Stomach (tissue), 9 donors: ENCODE data around the gene RBM10. TPM values are rescaled to one million over a fixed set of nuclear protein-coding genes. Genes with fewer than 3 reads are reported as not detected.

Experiments used
- DNase-seq, 2 donors: peaks; one replicate each; pipeline versions ENCODE4 v3.0.0 to v3.0.0-alpha.2; 2013 to 2019
- H3K27ac ChIP-seq, 5 donors: fragments of 200-600 bp in 4 of 5; sonication (generic) in 4 of 5; one replicate each; pipeline ENCODE4 v1.5.1; 2013 to 2019; ENCODE audit warnings: mild to moderate bottlenecking in 1 of 5, moderate library complexity in 1 of 5
- H3K27me3 ChIP-seq, 3 donors: fragments of 200-600 bp; sonication (generic); one replicate each; pipeline ENCODE4 v1.5.1; 2017 to 2019; ENCODE audit warnings: mixed run types in 1 of 3
- H3K36me3 ChIP-seq, 4 donors: fragments of 200-600 bp; sonication (generic); 1 replicate in 3 of 4; 2 replicates in 1 of 4; pipeline ENCODE4 v1.5.1; 2016 to 2019
- H3K4me1 ChIP-seq, 4 donors: fragments of 200-600 bp; sonication (generic); one replicate each; pipeline ENCODE4 v1.5.1; 2016 to 2019
- H3K4me3 ChIP-seq, 4 donors: fragments of 200-600 bp; sonication (generic) in 3 of 4; one replicate each; pipeline ENCODE4 v1.5.1; 2016 to 2019; ENCODE audit warnings: mild to moderate bottlenecking in 1 of 4
- H3K9me3 ChIP-seq, 4 donors: fragments of 200-600 bp; sonication (generic); one replicate each; pipeline ENCODE4 v1.5.1; 2016 to 2019
- CTCF ChIP-seq, 7 experiments: fragments of 450-650 bp in 4 of 7; fragments of 200-600 bp in 3 of 7; sonication (generic) in 3 of 7; IDR thresholded peaks; one replicate each; pipeline ENCODE4 v1.5.1; 2016 to 2019; ENCODE audit warnings: antibody characterized with exemption in 7 of 7, control low read depth in 2 of 7, mild to moderate bottlenecking in 1 of 7
- EP300 ChIP-seq: sonication (generic); formaldehyde crosslinking; IDR thresholded peaks from one replicate; pipeline ENCODE4 v1.6.1; 2017; ENCODE audit warnings: antibody characterized with exemption
- POLR2A ChIP-seq, 4 donors: fragments of 450-650 bp; IDR thresholded peaks; one replicate each; pipeline ENCODE4 v1.6.1; 2016; ENCODE audit warnings: antibody characterized with exemption in 4 of 4, control low read depth in 2 of 4, mild to moderate bottlenecking in 1 of 4, moderate library complexity in 1 of 4
- POLR2AphosphoS5 ChIP-seq, 3 donors: sonication (generic); formaldehyde crosslinking; IDR thresholded peaks; one replicate each; pipeline ENCODE4 v1.6.1; 2016; ENCODE audit warnings: antibody characterized with exemption in 3 of 3
- WGBS, 5 donors: extraction: QIAGEN DNeasy Blood & Tissue Kit in 3 of 5; methylation state at CpG; one replicate each; pipeline versions ENCODE4 v1.1.5 to v1.1.7; 2013 to 2018; 5-methylcytosine and 5-hydroxymethylcytosine counted together
- intact Hi-C: fragments of 100-400 bp; cut with DNase I; formaldehyde crosslinking; loops from one replicate; pipeline ENCODE4 v1.15.1; 2023; ENCODE audit warnings: low total_unique reads
- polyA plus RNA-seq, 3 donors: library from polyadenylated mRNA; stranded (reverse); fragments of 200-250 nt; gene quantifications; one replicate each; pipeline ENCODE4 v1.2.3, GENCODE V29; 2013
- total RNA-seq, 5 donors: library from RNA; depleted of rRNA; stranded (reverse); fragments of >200 nt; gene quantifications; one replicate each; pipeline versions ENCODE4 v1.1.0 to v1.2.3, GENCODE V29; 2014 to 2016
- donor health status: healthy with polysubstance abuse.
- donor health status: Bipolar disorder and iron deficiency.
- donor health status: healthy.

The RBM10 gene
- total and polyA plus RNA-seq, 8 donors: 1.8 to 51.3 (median 24.9) TPM

- 90 to 96% (median 92%) methylated on average over 11 to 18 of the region's 18 CpGs for WGBS, 5 donors
- Histone ChIP-seq H3K9me3 (no peaks in the 10 kb centered on the region), H3K4me3 (no peak overlapping the region), H3K4me1 (no peaks in the 10 kb centered on the region), H3K36me3 (peaks cover 47 to 100% (median 99%) of the 10 kb centered on the region in 4 donors), H3K27me3 (peaks cover 0 to 21% (median 0%) of the 10 kb centered on the region in 3 donors), H3K27ac (no peak overlapping the region)
- intact Hi-C loops: no loop called here
- no peak for DNase-seq
- TF ChIP-seq POLR2AphosphoS5 (IDR thresholded peaks at IDR 0.05) (no peak), EP300 (no peak), POLR2A (IDR thresholded peaks at IDR 0.05) (no peak), CTCF (IDR thresholded peaks at IDR 0.05) (no peak)
Observed at GRCh38 chrX:47179928-47180255, 34.9 kb downstream of the RBM10 start.

GRCh38 chrX:47180346-47180745 lies 35.3 kb downstream of the RBM10 start:
- H3K4me1 ChIP-seq: no peaks in the 10 kb centered on the region

GRCh38 chrX:47181301-47181700 lies 36.3 kb downstream of the RBM10 start:
- 93 to 100% (median 94%) methylated on average over 3 to 10 of the region's 10 CpGs for WGBS, 5 donors
- Histone ChIP-seq H3K9me3 (no peaks in the 10 kb centered on the region), H3K27me3 (peaks cover 0 to 20% (median 0%) of the 10 kb centered on the region in 3 donors), H3K36me3 (peaks cover 54 to 100% (median 99%) of the 10 kb centered on the region in 4 donors), H3K27ac (no peak overlapping the region), H3K4me1 (no peaks in the 10 kb centered on the region), H3K4me3 (no peak overlapping the region)
- TF ChIP-seq POLR2AphosphoS5 (IDR thresholded peaks at IDR 0.05) (no peak), EP300 (no peak), POLR2A (IDR thresholded peaks at IDR 0.05) (no peak), CTCF (IDR thresholded peaks at IDR 0.05) (no peak)
- no peak for DNase-seq
- intact Hi-C loops: no loop called here

More at GRCh38 chrX:47180346-47180745, 35.3 kb downstream of the RBM10 start:
- intact Hi-C loops: no loop called here
- no peak overlapping the region for H3K4me3 ChIP-seq
- DNase-seq: no peak
- 85 to 100% (median 91%) methylated on average over 5 to 8 of the region's 8 CpGs for WGBS, 5 donors
- H3K36me3 ChIP-seq: peaks cover 47 to 100% (median 99%) of the 10 kb centered on the region in 4 donors
- H3K9me3 ChIP-seq: no peaks in the 10 kb centered on the region
- no peak overlapping the region for H3K27ac ChIP-seq
- peaks cover 0 to 25% (median 0%) of the 10 kb centered on the region in 3 donors for H3K27me3 ChIP-seq
- TF ChIP-seq POLR2A (IDR thresholded peaks at IDR 0.05): no peak
- no peak for TF ChIP-seq EP300
- TF ChIP-seq POLR2AphosphoS5 (IDR thresholded peaks at IDR 0.05): no peak
- TF ChIP-seq CTCF (IDR thresholded peaks at IDR 0.05): no peak

GRCh38 chrX:47182106-47182700 lies 37.2 kb downstream of the RBM10 start:
- WGBS, 5 donors: 79 to 93% (median 88%) methylated on average over 8 to 9 of the region's 9 CpGs
- intact Hi-C loops: no loop called here
- TF ChIP-seq POLR2A (IDR thresholded peaks at IDR 0.05) (no peak), POLR2AphosphoS5 (IDR thresholded peaks at IDR 0.05) (no peak), CTCF (IDR thresholded peaks at IDR 0.05) (no peak), EP300 (no peak)
- peaks cover 54 to 100% (median 99%) of the 10 kb centered on the region in 4 donors for H3K36me3 ChIP-seq
- no peaks in the 10 kb centered on the region for H3K9me3 ChIP-seq
- DNase-seq: no peak
- no peaks in the 10 kb centered on the region for H3K4me1 ChIP-seq
- no peak overlapping the region for H3K27ac ChIP-seq
- peaks cover 0 to 29% (median 0%) of the 10 kb centered on the region in 3 donors for H3K27me3 ChIP-seq
- H3K4me3 ChIP-seq: no peak overlapping the region
